ENCODE data around the gene ZRANB1. TPM values are rescaled to one million over a fixed set of nuclear protein-coding genes. Genes with fewer than 3 reads are reported as not detected.

Gene ZRANB1
- total RNA-seq, 2 experiments from 2014 or later, result 9.5 to 10.1 TPM

DNA sequence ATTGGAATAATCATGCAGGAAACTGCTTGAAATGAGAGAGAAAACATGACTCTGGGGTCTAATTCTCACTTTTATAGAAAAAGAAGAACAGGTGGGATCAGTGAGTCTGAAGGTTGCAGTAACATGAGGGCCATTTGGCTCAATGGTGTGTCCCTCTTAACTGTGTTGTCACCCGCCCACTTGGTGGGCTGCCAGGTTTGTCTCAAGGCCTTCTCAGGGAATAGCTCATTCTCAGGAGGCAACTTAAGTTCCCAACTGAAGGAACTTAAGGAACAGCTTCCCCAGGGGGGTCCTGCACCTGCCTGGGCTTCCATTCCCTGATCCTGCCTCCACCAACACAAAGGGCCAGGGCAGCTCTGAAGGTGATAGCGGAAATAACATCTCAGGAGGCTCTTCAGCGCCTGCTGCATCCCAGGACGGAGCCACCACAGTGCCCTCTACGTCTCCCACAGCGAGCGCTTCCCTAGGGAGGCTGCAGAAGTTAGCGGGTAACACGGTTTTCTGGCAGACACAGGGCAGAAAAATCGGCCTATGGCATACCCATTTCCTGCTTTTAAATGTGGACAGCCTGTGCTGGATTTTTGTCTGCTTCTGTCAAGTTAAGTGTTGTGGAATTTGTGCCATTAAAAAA is 88.8 kb downstream of the ZRANB1 start:
- TF ChIP-seq, protein P1, sequence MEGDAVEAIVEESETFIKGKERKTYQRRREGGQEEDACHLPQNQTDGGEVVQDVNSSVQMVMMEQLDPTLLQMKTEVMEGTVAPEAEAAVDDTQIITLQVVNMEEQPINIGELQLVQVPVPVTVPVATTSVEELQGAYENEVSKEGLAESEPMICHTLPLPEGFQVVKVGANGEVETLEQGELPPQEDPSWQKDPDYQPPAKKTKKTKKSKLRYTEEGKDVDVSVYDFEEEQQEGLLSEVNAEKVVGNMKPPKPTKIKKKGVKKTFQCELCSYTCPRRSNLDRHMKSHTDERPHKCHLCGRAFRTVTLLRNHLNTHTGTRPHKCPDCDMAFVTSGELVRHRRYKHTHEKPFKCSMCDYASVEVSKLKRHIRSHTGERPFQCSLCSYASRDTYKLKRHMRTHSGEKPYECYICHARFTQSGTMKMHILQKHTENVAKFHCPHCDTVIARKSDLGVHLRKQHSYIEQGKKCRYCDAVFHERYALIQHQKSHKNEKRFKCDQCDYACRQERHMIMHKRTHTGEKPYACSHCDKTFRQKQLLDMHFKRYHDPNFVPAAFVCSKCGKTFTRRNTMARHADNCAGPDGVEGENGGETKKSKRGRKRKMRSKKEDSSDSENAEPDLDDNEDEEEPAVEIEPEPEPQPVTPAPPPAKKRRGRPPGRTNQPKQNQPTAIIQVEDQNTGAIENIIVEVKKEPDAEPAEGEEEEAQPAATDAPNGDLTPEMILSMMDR (IDR thresholded peaks at IDR 0.05), result no peak
- POLR2A ChIA-PET, result no interaction called here
- Mint-ChIP-seq H3K27ac (no peak overlapping the region), H3K27me3 (no peaks in the 10 kb centered on the region), H3K4me3 (no peak overlapping the region), H3K36me3 (ENCODE audit: low read depth) (no peaks in the 10 kb centered on the region), H3K4me1 (ENCODE audit: low read depth) (no peaks in the 10 kb centered on the region), H3K9me3 (no peaks in the 10 kb centered on the region)
- intact Hi-C loops (cut with micrococcal nuclease), result no loop called here
- CTCF ChIA-PET, result no interaction called here
- DNase-seq, result no peak
- ATAC-seq, result no peak

DNA sequence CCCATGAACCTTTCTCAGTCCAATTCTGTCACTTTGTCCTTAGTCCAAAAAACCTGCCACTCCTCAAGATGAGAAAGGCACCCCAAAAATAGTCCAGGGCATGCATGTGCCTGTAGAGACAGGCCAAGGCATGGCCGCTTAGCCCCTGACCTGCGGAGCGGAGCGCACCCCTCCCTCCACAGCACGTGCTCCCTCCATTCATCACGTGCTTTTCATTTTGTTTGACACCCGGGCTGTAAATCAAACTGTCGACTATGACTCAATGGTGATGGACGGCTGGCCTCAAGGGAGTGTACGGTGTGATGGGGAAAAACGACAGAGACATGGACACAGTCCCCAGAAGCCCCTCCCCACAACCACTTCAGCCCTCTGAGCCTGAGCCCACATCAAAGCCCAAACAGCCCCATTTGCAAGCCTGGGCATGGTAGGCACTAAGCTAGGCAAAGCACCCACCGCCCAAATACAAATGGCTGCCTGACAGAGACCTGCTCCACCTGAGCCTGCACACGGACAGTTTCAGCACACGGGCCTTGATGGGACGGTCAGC is 90.6 kb downstream of the ZRANB1 start:
- H3K4me1 Mint-ChIP-seq (ENCODE audit: low read depth), result no peaks in the 10 kb centered on the region
- no peak overlapping the region for H3K27ac Mint-ChIP-seq
- DNase-seq (no peak), ATAC-seq (no peak)
- H3K27me3 Mint-ChIP-seq, result no peaks in the 10 kb centered on the region
- no peak overlapping the region for H3K4me3 Mint-ChIP-seq
- TF ChIP-seq, protein P1 (IDR thresholded peaks at IDR 0.05), result no peak
- H3K9me3 Mint-ChIP-seq, result no peaks in the 10 kb centered on the region
- CTCF ChIA-PET, result interaction anchor here (2.6 kb wide), 1 partner anchor 15 kb away, joined by 11 read pairs; no protein-coding TSS in a partner anchor
- intact Hi-C loops (cut with micrococcal nuclease), result no loop called here
- POLR2A ChIA-PET, result no interaction called here
- no peaks in the 10 kb centered on the region for H3K36me3 Mint-ChIP-seq (ENCODE audit: low read depth)

DNA sequence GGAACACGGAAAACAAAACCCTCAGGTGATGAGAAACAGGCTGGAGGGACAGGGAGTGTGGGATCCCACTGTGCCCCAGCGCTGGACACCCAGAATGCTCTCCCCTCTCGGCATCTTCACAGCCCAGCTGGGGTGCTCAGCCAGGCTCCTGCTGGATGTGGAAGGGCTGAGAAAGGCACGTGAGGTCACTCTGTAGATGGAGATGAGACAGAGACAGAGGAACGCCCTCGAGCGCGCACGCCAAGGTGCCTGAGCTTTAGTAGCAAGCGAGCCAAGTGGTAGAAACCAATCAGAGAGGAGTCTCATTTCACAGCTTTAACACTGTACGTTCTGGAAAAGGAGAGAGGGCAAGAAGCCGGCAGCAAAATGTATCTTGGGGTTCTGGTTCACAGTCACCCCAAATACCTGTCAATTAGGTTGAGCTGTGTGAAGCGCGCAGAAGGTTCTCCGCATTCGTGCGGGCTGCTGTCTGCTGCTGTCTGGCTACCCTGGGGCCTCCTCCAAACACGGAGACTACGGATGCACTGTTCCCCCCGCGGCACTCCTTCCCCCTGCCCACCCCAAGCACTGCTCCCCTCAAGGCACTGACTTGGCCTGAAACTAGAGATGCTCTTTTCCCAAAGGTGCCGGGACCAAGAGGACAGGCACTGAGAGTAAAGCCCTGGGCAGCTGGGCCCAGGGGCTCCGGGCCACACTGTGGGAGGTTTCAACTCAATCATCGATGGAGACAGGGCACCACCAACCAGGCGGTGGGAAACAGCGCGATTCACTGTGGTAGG is 91.4 kb downstream of the ZRANB1 start:
- no peak overlapping the region for H3K27ac Mint-ChIP-seq
- no peak overlapping the region for H3K4me3 Mint-ChIP-seq
- ChIA-PET CTCF (interaction anchor here (0.6 to 2.6 kb wide), 2 partner anchors 14 to 1103 kb away, joined by 3 to 11 read pairs; no protein-coding TSS in a partner anchor), POLR2A (no interaction called here)
- no peaks in the 10 kb centered on the region for H3K36me3 Mint-ChIP-seq (ENCODE audit: low read depth)
- H3K27me3 Mint-ChIP-seq, result no peaks in the 10 kb centered on the region
- ATAC-seq (no peak), DNase-seq (no peak)
- TF ChIP-seq, protein P1 (IDR thresholded peaks at IDR 0.05), result no peak
- no peaks in the 10 kb centered on the region for H3K9me3 Mint-ChIP-seq
- intact Hi-C loops (cut with micrococcal nuclease), result no loop called here
- no peaks in the 10 kb centered on the region for H3K4me1 Mint-ChIP-seq (ENCODE audit: low read depth)

DNA sequence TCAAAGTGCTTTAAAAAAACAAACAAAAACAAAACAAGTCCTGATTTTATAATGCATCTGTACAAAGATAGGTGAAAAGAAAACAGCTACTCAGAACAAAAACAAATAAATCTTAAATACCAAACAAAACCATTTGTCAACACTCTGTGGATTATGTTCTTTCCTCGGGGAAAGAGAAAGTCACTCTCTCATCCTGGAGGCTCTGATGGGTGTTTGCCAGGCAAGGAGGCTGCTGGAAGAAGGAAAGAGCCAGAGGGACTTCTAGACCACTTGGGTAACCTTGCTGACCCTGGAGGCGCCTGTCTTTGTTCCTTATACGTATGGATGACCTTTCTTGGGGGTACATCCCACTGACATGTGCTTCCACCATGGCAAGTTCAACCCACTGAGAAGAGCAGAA is 92.8 kb downstream of the ZRANB1 start:
- Mint-ChIP-seq H3K4me3 (no peak overlapping the region), H3K36me3 (ENCODE audit: low read depth) (no peaks in the 10 kb centered on the region), H3K4me1 (ENCODE audit: low read depth) (no peaks in the 10 kb centered on the region), H3K27ac (no peak overlapping the region), H3K9me3 (no peaks in the 10 kb centered on the region), H3K27me3 (no peaks in the 10 kb centered on the region)
- intact Hi-C loops (cut with micrococcal nuclease), result no loop called here
- no peak for DNase-seq
- POLR2A ChIA-PET, result no interaction called here
- CTCF ChIA-PET, result interaction anchor here (2.6 kb wide), 1 partner anchor 13 kb away, joined by 11 read pairs; no protein-coding TSS in a partner anchor
- TF ChIP-seq, protein P1 (IDR thresholded peaks at IDR 0.05), result no peak
- no peak for ATAC-seq

DNA sequence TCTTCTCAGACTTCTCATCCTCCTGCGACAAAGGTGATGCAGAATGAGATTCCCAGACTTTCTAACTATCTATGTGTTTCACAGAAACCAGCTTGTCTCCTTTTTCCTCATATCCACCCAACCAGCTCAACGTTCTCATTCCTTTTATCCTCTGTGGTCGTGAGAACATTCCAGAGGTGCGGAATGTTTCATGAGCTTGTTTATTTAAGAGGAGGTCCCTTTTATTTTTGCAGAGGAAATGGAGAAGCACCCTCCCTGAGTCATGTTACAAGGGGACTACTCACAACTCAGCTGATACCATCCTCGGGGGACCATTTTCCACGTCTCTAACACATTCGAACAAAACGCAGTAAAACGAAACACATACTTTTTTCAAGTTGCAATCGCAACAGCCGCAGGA is 93.2 kb downstream of the ZRANB1 start:
- POLR2A ChIA-PET, result no interaction called here
- Mint-ChIP-seq H3K36me3 (ENCODE audit: low read depth) (no peaks in the 10 kb centered on the region), H3K27ac (no peak overlapping the region), H3K4me3 (no peak overlapping the region), H3K9me3 (no peaks in the 10 kb centered on the region), H3K4me1 (ENCODE audit: low read depth) (no peaks in the 10 kb centered on the region), H3K27me3 (no peaks in the 10 kb centered on the region)
- DNase-seq (no peak), ATAC-seq (no peak)
- intact Hi-C loops (cut with micrococcal nuclease), result no loop called here
- CTCF ChIA-PET, result interaction anchor here (2.6 kb wide), 1 partner anchor 12 kb away, joined by 11 read pairs; no protein-coding TSS in a partner anchor
- TF ChIP-seq, protein P1 (IDR thresholded peaks at IDR 0.05), result no peak
